Upper lobe of left lung (tissue), 6 donors: ENCODE results near the gene REC114. TPM values are rescaled to one million over a fixed set of nuclear protein-coding genes. Genes with fewer than 3 reads are reported as not detected.

ENCODE experiments used
- ATAC-seq, 2 donors: fragments of 200-7000 bp; cut with Tn5 transposase; one replicate each; pipeline ENCODE4 v1.9.1; 2022; ENCODE audit warnings: mild to moderate bottlenecking in 2 of 2, moderate library complexity in 2 of 2; ENCODE audit not compliant: low FRiP score in 2 of 2
- DNase-seq, 2 donors: peaks; one replicate each; pipeline ENCODE4 v3.0.0-alpha.2; 2019 to 2020
- H3K27ac ChIP-seq, 4 donors: fragments of 200-600 bp; sonication (generic); one replicate each; pipeline ENCODE4 v1.5.1; 2016 to 2019
- H3K27me3 ChIP-seq, 4 donors: fragments of 200-600 bp; sonication (generic); one replicate each; pipeline ENCODE4 v1.5.1; 2017 to 2019
- H3K36me3 ChIP-seq, 4 donors: fragments of 200-600 bp; sonication (generic); one replicate each; pipeline ENCODE4 v1.5.1; 2016 to 2019
- H3K4me1 ChIP-seq, 4 donors: fragments of 200-600 bp; sonication (generic); one replicate each; pipeline ENCODE4 v1.5.1; 2018 to 2019
- H3K4me3 ChIP-seq, 4 donors: fragments of 200-600 bp; sonication (generic); one replicate each; pipeline ENCODE4 v1.5.1; 2017 to 2019; ENCODE audit warnings: mild to moderate bottlenecking in 2 of 4, moderate library complexity in 1 of 4
- H3K9me3 ChIP-seq, 4 donors: fragments of 200-600 bp; sonication (generic); one replicate each; pipeline ENCODE4 v1.5.1; 2018 to 2019
- EP300 ChIP-seq, 4 donors: sonication (generic); formaldehyde crosslinking; IDR thresholded peaks; one replicate each; pipeline ENCODE4 v1.5.1; 2017; ENCODE audit warnings: antibody characterized with exemption in 4 of 4, control low read depth in 2 of 4
- POLR2A ChIP-seq, 4 donors: fragments of 450-650 bp; IDR thresholded peaks; one replicate each; pipeline ENCODE4 v1.5.1; 2016 to 2017; ENCODE audit warnings: antibody characterized with exemption in 4 of 4, mild to moderate bottlenecking in 2 of 4
- POLR2AphosphoS5 ChIP-seq, 2 donors: sonication (generic); formaldehyde crosslinking; IDR thresholded peaks; one replicate each; pipeline ENCODE4 v1.5.1; 2017; ENCODE audit warnings: antibody characterized with exemption in 2 of 2
- WGBS, 2 donors: methylation state at CpG; one replicate each; pipeline ENCODE4 v1.1.5; 2017 to 2018; 5-methylcytosine and 5-hydroxymethylcytosine counted together
- total RNA-seq, 6 donors: library from RNA; depleted of rRNA in 4 of 6; stranded (reverse); fragments of >200 nt in 4 of 6; gene quantifications; one replicate each; pipeline versions ENCODE4 v1.1.0 to v1.2.1, GENCODE V29; 2016 to 2021
- TF ChIP-seq, protein P1 (sequence below), 6 experiments: fragments of 450-650 bp in 4 of 6; fragments of 200-600 bp in 2 of 6; sonication (generic) in 2 of 6; IDR thresholded peaks; one replicate each; pipeline ENCODE4 v1.5.1; 2016 to 2019; ENCODE audit warnings: antibody characterized with exemption in 6 of 6
- donor health status: DM: no; HTN: no; CAD: no; lungs with moderate emphysema.
- donor health status: DM: no; HTN: yes; CAD: no; lungs with severe emphysema.

Gene REC114
- total RNA-seq, 6 donors from 2014 or later = not detected

DNA sequence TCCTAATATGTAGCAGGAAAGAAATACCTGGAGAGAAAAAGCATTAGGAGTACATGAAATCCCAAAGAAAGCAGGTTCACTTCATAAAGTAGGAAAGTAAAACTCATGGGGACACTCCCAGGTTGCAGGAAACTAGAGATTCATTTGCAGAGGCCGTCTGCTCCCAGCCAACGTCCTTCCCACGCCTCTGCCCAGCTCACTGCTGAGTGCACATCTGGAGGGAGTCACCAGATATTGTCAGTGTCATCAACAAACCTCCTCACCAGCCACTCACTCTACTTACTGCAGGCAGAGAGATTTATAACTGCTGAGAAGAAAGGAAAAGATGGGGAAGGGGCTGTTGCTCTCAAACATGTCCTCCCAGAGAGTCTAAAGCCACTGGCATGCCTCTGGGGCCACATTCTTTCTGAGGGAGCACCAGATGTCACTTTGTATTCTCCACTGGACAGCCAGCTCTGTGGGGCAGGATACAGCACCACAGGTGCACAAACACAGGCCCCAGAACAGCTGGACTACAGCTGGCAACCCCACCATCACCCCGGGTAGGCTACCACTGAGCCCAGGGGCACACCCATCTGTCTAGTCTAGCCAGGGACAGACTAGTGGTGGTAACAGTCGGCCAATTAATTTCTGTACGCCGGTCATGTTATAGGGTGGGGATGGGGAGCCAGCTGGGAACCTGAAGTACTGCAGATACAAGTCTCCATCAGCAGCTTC is 125.8 kb downstream of the REC114 start:
- peaks cover 5 to 40% (median 31%) of the 10 kb centered on the region in 4 donors for H3K4me1 ChIP-seq
- WGBS, 2 donors = 88% methylated on average over 5 to 7 of the region's 7 CpGs
- H3K36me3 ChIP-seq = peaks cover 9 to 95% (median 40%) of the 10 kb centered on the region in 4 donors
- no peak for TF ChIP-seq POLR2AphosphoS5 (IDR thresholded peaks at IDR 0.05)
- TF ChIP-seq EP300 (IDR thresholded peaks at IDR 0.05) = no peak
- TF ChIP-seq POLR2A (IDR thresholded peaks at IDR 0.05) = no peak
- TF ChIP-seq, protein P1, sequence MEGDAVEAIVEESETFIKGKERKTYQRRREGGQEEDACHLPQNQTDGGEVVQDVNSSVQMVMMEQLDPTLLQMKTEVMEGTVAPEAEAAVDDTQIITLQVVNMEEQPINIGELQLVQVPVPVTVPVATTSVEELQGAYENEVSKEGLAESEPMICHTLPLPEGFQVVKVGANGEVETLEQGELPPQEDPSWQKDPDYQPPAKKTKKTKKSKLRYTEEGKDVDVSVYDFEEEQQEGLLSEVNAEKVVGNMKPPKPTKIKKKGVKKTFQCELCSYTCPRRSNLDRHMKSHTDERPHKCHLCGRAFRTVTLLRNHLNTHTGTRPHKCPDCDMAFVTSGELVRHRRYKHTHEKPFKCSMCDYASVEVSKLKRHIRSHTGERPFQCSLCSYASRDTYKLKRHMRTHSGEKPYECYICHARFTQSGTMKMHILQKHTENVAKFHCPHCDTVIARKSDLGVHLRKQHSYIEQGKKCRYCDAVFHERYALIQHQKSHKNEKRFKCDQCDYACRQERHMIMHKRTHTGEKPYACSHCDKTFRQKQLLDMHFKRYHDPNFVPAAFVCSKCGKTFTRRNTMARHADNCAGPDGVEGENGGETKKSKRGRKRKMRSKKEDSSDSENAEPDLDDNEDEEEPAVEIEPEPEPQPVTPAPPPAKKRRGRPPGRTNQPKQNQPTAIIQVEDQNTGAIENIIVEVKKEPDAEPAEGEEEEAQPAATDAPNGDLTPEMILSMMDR (IDR thresholded peaks at IDR 0.05) = no peak
- no peak overlapping the region for H3K4me3 ChIP-seq
- ATAC-seq = no peak
- H3K27me3 ChIP-seq = no peaks in the 10 kb centered on the region
- no peaks in the 10 kb centered on the region for H3K9me3 ChIP-seq
- H3K27ac ChIP-seq = no peak overlapping the region
- DNase-seq = no peak

DNA sequence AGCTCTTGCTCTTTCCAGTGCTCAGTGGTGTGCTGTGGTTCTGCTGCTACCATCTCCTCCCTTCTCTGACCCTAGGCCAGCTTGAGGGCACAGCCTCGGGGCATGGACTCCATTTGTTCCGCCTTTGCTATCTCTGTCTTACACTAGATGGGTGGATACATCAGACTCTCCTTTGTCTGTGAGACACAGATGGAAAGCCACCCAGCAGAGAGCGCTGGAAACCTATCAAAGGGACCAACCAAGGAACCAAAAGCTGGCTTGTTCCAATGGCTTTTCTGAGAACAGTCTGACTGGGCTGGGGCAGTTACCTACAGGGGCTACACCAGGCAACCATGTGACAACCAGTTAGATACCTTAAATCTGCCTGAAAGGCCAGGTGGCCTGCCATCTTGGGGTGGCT is 126.4 kb downstream of the REC114 start:
- H3K27ac ChIP-seq = no peak overlapping the region
- peaks cover 8 to 89% (median 38%) of the 10 kb centered on the region in 4 donors for H3K36me3 ChIP-seq
- H3K27me3 ChIP-seq = no peaks in the 10 kb centered on the region
- DNase-seq = no peak
- H3K9me3 ChIP-seq = no peaks in the 10 kb centered on the region
- TF ChIP-seq, protein P1 (IDR thresholded peaks at IDR 0.05) = no peak
- TF ChIP-seq POLR2AphosphoS5 (IDR thresholded peaks at IDR 0.05) = no peak
- no peak for TF ChIP-seq POLR2A (IDR thresholded peaks at IDR 0.05)
- no peak for TF ChIP-seq EP300 (IDR thresholded peaks at IDR 0.05)
- no peak for ATAC-seq
- WGBS, 2 donors = 94 to 95% methylated on average over 3 of the region's 3 CpGs
- peaks cover 10 to 43% (median 31%) of the 10 kb centered on the region in 4 donors for H3K4me1 ChIP-seq
- no peak overlapping the region for H3K4me3 ChIP-seq

DNA sequence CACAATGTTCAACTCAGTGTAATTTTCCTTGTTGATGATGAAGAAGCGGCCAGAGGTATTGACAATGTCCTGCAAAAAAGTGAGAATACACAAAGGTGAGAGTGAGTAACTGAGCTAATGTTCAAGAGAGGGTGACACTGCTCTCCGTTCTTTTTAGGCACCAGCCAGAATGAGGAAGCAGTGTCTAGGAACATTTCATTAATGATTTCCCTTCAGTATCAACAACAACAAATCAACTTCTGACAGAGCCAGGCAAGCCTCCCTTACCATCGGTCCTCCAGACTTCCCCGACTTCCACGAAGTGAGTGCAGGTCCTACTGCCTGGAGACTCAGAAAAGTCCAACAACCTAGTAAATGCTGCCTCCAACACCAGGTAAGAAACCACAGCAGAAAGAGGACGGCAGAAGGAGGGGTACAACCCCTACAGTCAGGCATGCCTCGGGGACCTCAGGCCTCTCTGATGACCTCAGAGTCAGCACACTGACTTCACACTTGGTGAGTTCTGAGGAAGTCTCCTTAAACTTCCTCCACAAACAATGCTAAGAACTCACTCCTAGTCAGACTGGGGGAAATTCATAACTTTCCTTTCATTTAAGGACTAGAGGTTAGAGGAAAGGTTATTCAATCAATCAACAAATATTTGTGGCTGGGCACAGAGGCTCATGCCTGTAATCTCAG is 127.5 kb downstream of the REC114 start:
- TF ChIP-seq, protein P1 (IDR thresholded peaks at IDR 0.05) = no peak
- no peaks in the 10 kb centered on the region for H3K9me3 ChIP-seq
- 56 to 65% methylated on average over 7 of the region's 7 CpGs for WGBS, 2 donors
- DNase-seq (no peak), ATAC-seq (no peak)
- no peaks in the 10 kb centered on the region for H3K27me3 ChIP-seq
- peaks cover 16 to 36% (median 28%) of the 10 kb centered on the region in 4 donors for H3K4me1 ChIP-seq
- H3K4me3 ChIP-seq = no peak overlapping the region
- H3K36me3 ChIP-seq = peaks cover 8 to 86% (median 37%) of the 10 kb centered on the region in 4 donors
- H3K27ac ChIP-seq = no peak overlapping the region

DNA sequence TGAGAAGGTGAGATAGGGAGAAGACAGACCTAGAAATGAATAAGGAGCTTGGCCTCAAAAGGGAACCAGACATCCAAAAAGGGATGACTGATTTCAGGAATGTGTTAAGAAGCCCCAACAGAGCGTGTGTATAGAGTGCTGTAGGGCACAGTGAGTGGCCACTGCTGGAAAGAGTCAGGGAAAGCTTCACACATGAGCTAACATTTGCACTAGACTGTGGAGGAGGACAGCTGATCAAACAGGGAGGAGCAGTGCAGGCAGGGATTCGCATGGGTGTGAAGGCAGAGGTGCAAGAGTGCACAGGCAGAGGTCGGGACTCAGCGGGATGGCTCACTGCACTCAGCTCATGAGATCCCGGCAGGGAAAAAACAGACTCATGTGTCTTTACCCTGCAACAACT is 128.4 kb downstream of the REC114 start:
- peaks cover 8 to 84% (median 37%) of the 10 kb centered on the region in 4 donors for H3K36me3 ChIP-seq
- TF ChIP-seq EP300 (IDR thresholded peaks at IDR 0.05) (no peak), POLR2AphosphoS5 (IDR thresholded peaks at IDR 0.05) (no peak), POLR2A (IDR thresholded peaks at IDR 0.05) (no peak)
- TF ChIP-seq, protein P1 (IDR thresholded peaks at IDR 0.05) = no peak
- DNase-seq (no peak), ATAC-seq (no peak)
- H3K9me3 ChIP-seq = no peaks in the 10 kb centered on the region
- H3K27ac ChIP-seq = peak overlapping the region in 1 of 4 donors; percentile 55
- H3K27me3 ChIP-seq = no peaks in the 10 kb centered on the region
- no peak overlapping the region for H3K4me3 ChIP-seq
- peaks cover 24 to 36% (median 32%) of the 10 kb centered on the region in 4 donors for H3K4me1 ChIP-seq
- WGBS, 2 donors = 81 to 86% methylated on average over 5 of the region's 5 CpGs
